Activated T-helper 1 cell treated with anti-CD3 and anti-CD28 coated beads, Interleukin-12 subunit alpha, Interleukin-12 subunit beta, Interleukin-2, Interleukin-4 antibody, amounts not matched to agents 30 ng/mL and 10 ng/mL and 1 ng/mL, durations not matched to agents 14 hours and 24 hours and 36 hours (primary cell): ENCODE measurements around the gene ZNF205. TPM values are rescaled to one million over a fixed set of nuclear protein-coding genes. Genes with fewer than 3 reads are reported as not detected.

Source experiments
- DNase-seq: peaks from one replicate; pipeline ENCODE4 v3.0.0; 2021; ENCODE audit warnings: low spot score
- H3K27ac Mint-ChIP-seq: one replicate; pipeline ENCODE4 v1.8.0; 2021; ENCODE audit warnings: mild to moderate bottlenecking, mixed read lengths
- H3K27me3 Mint-ChIP-seq: one replicate; pipeline ENCODE4 v1.8.0; 2022; ENCODE audit warnings: mild to moderate bottlenecking, moderate library complexity, mixed read lengths; ENCODE audit not compliant: insufficient read depth
- H3K36me3 Mint-ChIP-seq: one replicate; pipeline ENCODE4 v1.8.0; 2021; ENCODE audit warnings: low read depth, mixed read lengths
- H3K4me1 Mint-ChIP-seq: one replicate; pipeline ENCODE4 v1.8.0; 2021; ENCODE audit warnings: low read depth, mixed read lengths
- H3K4me3 Mint-ChIP-seq: one replicate; pipeline ENCODE4 v1.8.0; 2021; ENCODE audit warnings: mild to moderate bottlenecking, moderate library complexity, mixed read lengths
- H3K9me3 Mint-ChIP-seq: one replicate; pipeline ENCODE4 v1.8.0; 2021; ENCODE audit warnings: mixed read lengths
- intact Hi-C: fragments of 100-400 bp; cut with micrococcal nuclease; formaldehyde crosslinking; loops from one replicate; pipeline ENCODE4 v1.15.1; 2024
- total RNA-seq: library from RNA; stranded (reverse); gene quantifications from 2 replicates; pipeline ENCODE4 v1.2.3, GENCODE V29; 2022

ZNF205 gene
- total RNA-seq, 1 donor from 2014 or later: 0.39 TPM

DNA sequence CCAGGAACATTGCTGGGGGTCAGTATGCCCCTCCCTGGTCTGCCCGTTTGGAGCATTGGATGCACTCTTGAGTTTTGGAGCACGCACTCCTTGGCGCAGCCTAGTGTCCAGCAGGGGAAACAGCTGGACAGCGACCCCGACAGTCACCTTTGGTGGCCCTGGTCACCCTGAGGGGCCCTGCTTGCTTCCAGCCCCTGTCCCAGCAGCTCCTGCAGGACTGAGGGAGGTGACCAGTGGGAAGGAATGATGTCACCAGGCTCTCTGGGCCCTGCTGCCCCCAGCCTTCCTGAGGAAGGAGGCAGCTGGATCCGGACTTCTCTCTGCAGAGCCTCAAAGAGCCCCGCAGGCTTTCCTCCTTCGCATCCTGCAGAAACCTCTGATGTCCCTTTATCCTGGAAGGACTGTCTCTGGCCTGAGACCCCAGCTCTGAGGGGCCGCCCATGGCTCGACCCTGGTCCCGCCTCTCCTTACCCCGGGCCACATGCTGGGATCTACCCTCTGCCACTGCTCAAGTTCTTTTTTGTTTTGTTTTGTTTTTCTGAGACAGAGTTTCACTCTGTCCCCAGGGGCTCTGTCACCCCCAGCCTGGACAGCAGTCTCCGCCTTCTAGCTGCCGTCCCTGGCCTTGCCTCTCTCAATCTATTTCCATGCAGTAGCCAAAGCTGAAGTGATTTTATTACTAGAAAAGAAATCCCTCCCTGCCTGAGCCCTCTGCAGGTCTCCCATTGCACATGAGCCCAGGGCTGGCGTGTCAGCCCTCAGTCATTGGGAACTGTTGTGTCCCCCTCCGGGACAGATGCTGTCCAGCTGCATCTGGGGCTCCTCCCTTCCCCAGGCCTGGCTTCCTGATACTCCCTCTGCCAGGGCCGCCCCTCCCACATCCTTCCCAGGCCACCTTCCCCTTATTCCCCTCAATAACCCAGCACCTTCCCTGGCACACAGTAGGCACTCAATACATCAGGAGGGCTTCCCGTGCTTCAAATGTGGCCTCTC lies 24.8 kb upstream of the ZNF205 start:
- Mint-ChIP-seq H3K9me3 (no peaks in the 10 kb centered on the region), H3K27ac (peak overlapping the region; percentile 73), H3K4me3 (peak overlapping the region; percentile 72), H3K4me1 (peaks cover 47% of the 10 kb centered on the region), H3K36me3 (peaks cover 4% of the 10 kb centered on the region), H3K27me3 (no peaks in the 10 kb centered on the region)
- no peak for DNase-seq
- intact Hi-C loops: loop anchor here (1.0 kb wide), 1 partner anchor 9 kb away; no protein-coding TSS in a partner anchor

DNA sequence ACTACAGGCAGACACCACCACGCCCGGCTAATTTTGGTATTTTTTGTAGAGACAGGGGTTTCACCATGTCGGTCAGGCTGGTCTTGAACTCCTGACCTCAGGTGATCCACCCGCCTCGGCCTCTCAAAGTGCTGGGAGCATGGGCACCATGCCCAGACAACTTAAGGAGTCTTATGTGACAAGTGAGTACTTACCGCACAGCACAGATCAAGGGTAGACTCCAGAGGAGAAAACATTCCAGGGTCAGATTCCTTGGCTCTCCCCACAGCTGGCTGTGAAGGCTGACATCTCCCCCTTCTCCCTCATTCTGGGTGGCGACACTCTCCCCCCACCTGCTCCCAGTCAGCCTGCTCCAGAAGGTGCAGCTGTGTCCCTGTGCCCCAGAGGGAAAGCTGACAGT lies 23.9 kb upstream of the ZNF205 start:
- H3K4me3 Mint-ChIP-seq: peak overlapping the region; percentile 39
- intact Hi-C loops: no loop called here
- H3K27me3 Mint-ChIP-seq: no peaks in the 10 kb centered on the region
- DNase-seq: no peak
- peaks cover 47% of the 10 kb centered on the region for H3K4me1 Mint-ChIP-seq
- H3K27ac Mint-ChIP-seq: peak overlapping the region; percentile 25
- H3K36me3 Mint-ChIP-seq: peaks cover 2% of the 10 kb centered on the region
- no peaks in the 10 kb centered on the region for H3K9me3 Mint-ChIP-seq

DNA sequence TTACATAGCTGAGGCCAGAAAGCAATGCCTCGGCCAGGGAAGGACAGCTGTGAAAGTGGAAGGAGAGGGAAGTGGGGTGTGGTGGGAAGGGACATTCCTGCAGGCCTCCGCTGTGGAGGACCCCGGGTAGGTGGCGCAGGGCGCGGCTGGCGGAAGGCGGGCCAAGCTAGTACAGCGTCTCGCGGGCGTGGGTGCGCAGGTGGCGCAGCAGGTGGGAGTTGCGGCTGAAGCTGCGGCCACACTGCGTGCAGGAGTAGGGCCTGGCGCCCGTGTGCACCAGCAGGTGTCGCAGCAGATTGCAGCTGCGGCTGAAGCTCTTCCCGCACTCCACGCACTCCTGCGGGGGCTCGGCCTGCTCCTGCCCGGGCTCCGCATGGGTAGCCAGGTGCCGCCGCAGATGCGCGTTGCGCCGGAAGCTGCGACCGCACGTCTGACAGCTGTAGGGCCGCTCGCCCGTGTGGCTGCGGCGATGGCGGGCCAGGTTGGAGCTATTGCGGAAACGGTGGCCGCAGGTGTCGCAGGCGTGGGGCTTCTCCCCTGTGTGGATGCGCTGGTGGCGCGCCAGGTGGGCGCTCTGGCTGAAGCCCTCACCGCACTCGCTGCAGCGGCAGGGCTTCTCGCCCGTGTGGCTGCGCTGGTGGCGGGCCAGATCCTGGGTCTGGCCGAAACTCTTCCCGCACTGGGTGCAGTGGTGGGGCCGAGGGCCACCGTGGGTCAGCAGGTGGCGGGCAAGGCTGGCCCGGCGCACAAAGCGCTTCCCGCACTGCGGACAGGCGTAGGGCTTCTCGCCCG lies 23.3 kb upstream of the ZNF205 start:
- no peaks in the 10 kb centered on the region for H3K27me3 Mint-ChIP-seq
- H3K4me1 Mint-ChIP-seq: peaks cover 44% of the 10 kb centered on the region
- H3K9me3 Mint-ChIP-seq: no peaks in the 10 kb centered on the region
- H3K36me3 Mint-ChIP-seq: no peaks in the 10 kb centered on the region
- no peak for DNase-seq
- H3K27ac Mint-ChIP-seq: no peak overlapping the region
- no peak overlapping the region for H3K4me3 Mint-ChIP-seq
- intact Hi-C loops: no loop called here

DNA sequence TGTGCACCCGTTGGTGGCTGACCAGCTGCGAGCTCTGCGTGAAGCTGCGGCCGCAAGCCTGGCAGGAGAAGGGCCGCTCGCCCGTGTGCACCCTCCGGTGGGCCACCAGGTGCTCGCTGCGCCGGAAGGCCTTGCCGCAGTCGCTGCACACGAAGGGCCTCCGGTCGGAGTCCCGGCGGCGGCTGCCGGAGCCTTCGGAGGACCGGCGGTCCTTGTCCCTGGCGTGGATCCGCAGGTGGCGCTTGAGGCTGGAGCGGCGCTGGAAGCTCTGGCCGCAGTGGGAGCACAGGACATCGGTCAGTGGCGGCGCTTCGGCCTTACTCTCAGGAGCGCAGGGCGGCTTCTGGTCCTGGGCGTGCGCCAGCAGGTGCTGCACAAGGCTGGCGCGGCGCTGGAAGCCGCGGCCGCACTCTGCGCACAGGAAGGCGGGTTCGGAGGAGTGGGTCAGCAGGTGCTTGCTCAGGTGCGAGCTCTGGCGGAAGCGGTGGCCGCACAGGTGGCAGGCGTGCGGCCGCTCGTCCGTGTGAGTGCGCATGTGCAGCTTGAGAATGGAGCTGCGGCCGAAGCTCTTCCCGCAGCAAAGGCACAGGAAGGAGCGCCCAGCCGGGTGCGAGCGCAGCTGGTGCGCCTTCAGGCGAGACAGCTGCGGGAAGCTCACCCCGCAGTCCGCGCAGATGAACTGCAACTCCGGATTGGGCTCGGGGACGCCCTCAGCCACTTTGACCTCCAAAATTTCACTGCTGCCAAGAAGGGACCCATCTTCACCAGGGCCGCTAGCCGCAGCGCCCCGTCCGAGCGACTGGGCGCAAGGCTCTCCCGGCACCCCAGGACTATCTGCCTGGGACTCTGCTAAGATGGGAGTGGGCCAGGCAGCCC lies 22.4 kb upstream of the ZNF205 start:
- intact Hi-C loops: no loop called here
- Mint-ChIP-seq H3K4me1 (peaks cover 43% of the 10 kb centered on the region), H3K4me3 (no peak overlapping the region), H3K36me3 (no peaks in the 10 kb centered on the region), H3K9me3 (no peaks in the 10 kb centered on the region), H3K27me3 (no peaks in the 10 kb centered on the region), H3K27ac (no peak overlapping the region)
- no peak for DNase-seq

DNA sequence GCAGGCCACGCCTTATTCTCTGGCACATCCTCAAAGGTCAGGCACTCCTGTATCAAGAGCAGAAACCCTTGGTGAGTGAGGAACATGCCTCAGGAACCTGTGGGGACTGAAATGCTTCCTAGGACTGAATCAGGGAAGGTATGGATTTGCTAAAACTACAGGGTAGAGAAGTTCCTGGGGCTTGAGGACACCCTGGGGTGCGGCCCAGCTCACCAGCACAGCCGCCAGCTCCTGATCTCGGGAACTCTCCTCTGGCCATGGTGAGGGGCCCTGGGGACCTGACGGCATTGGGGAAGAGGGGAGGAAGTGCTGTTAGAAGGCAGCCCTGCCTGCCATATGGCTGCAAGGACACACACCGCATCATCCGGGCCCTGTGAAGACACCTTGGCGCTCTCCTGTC lies 20.8 kb upstream of the ZNF205 start:
- no peak overlapping the region for H3K4me3 Mint-ChIP-seq

DNA sequence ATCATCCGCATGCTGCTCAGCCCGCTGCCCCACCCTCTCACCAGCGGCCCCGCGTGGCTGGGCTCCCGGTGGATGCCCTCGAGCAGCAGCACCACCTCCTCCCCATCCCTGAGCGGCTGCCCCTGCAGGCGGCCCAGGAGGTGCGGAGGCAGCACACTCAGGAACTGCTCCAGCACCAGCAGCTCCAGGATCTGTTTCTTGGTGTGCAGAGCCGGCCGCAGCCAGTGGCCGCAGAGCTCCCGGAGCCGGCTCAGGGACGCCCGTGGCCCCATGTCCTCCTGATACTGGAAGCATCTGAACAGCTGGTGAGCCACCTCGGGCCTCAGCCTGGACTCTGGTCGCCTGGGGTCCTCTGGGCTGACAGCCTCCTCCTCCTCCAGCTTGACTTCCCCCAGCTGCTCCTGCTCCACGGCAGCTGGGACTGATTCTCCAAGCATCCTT lies 19.9 kb upstream of the ZNF205 start:
- peaks cover 37% of the 10 kb centered on the region for H3K4me1 Mint-ChIP-seq
- no peak overlapping the region for H3K4me3 Mint-ChIP-seq
- no peak overlapping the region for H3K27ac Mint-ChIP-seq
- H3K9me3 Mint-ChIP-seq: no peaks in the 10 kb centered on the region
- intact Hi-C loops: no loop called here
- no peak for DNase-seq
- no peaks in the 10 kb centered on the region for H3K27me3 Mint-ChIP-seq
- no peaks in the 10 kb centered on the region for H3K36me3 Mint-ChIP-seq

More for the DNA sequence above, 20.8 kb upstream of the ZNF205 start:
- intact Hi-C loops: no loop called here
- no peaks in the 10 kb centered on the region for H3K36me3 Mint-ChIP-seq
- H3K27ac Mint-ChIP-seq: peak overlapping the region; percentile 50
- H3K27me3 Mint-ChIP-seq: no peaks in the 10 kb centered on the region
- H3K9me3 Mint-ChIP-seq: no peaks in the 10 kb centered on the region
- DNase-seq: no peak
- peaks cover 39% of the 10 kb centered on the region for H3K4me1 Mint-ChIP-seq

DNA sequence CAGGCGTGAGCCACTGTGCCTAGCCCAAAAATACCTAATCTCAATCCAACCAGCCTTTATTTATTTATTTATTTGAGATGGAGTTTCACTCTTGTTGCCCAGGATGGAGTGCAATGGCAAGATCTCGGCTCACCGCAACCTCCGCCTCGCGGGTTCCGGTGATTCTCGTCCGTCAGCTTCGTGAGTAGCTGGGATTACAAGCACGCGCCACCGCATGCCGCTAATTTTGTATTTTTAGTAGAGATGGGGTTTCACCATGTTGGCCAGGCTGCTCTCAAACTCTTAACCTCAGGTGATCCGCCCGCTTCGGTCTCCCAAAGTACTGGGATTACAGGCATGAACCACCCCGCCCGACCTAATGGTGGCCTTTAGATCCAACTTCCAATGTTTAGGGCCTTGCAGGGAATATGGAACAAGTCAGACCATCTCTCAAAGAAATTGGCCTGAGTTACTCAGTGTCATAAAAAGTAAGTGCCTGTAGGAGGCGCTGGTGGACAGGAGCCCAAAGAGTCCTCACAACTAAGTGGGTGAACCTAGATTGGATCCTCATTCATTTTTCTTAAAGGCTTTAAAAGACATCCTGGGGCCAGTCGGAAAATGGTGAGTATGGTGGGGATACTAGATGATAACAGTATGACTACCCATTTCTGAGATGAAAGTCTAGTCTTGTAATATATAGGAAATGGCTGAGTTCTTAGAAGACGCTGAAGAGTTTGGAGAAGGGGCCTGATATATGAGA lies 17.9 kb upstream of the ZNF205 start:
- peaks cover 25% of the 10 kb centered on the region for H3K4me1 Mint-ChIP-seq
- intact Hi-C loops: loop anchor here (1.0 kb wide), 2 partner anchors 35 to 72 kb away; no protein-coding TSS in a partner anchor
- no peak for DNase-seq
- H3K4me3 Mint-ChIP-seq: peak overlapping the region; percentile 1
- no peaks in the 10 kb centered on the region for H3K27me3 Mint-ChIP-seq
- H3K36me3 Mint-ChIP-seq: no peaks in the 10 kb centered on the region
- H3K9me3 Mint-ChIP-seq: no peaks in the 10 kb centered on the region
- peak overlapping the region; percentile 67 for H3K27ac Mint-ChIP-seq

DNA sequence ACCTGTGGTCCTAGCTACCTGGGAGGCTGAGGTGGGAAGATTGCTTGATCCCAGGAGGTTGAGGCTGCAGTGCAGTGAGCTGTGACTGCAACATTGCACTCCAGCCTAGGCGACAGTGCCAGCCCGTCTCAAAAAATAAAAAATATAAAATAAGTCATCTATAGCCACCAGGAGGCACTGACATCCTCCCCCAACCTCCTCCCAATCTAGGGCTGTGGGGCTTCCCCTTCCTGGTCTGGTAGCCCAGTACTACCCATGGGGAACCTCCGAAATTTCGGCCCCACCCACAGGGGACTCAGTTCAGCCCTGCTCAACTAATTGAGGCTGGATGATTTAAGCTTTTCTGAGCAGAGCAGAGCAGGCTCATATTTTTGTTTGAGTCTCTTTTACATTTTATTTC lies 16.5 kb upstream of the ZNF205 start:
- peak overlapping the region; percentile 39 for H3K4me3 Mint-ChIP-seq
- no peak overlapping the region for H3K27ac Mint-ChIP-seq

DNA sequence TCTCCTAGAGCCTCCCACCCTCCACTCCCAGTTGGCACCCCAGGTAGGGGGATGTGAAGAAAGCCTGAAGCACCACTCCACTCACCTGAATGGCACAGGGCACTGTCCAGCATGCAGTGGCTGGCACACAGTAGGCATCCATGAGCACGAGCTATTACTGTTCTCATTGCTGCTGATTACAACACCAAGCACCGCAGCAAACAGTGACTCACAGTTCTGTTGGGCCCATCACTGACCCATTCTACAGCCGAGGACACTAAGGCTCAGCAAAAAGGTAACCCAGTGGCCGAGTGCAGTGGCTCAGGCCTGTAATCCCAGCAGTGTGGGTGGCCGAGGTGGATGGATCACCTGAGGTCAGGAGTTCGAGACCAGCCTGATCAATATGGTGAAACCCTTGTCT lies 16.0 kb upstream of the ZNF205 start:
- Mint-ChIP-seq H3K27ac (no peak overlapping the region), H3K27me3 (no peaks in the 10 kb centered on the region), H3K36me3 (no peaks in the 10 kb centered on the region), H3K4me3 (no peak overlapping the region), H3K9me3 (no peaks in the 10 kb centered on the region), H3K4me1 (peaks cover 33% of the 10 kb centered on the region)
- intact Hi-C loops: loop anchor here (1.0 kb wide), 3 partner anchors 9 to 37 kb away; no protein-coding TSS in a partner anchor
- DNase-seq: no peak

More for the DNA sequence above, 16.5 kb upstream of the ZNF205 start:
- Mint-ChIP-seq H3K4me1 (peaks cover 33% of the 10 kb centered on the region), H3K9me3 (no peaks in the 10 kb centered on the region), H3K36me3 (no peaks in the 10 kb centered on the region), H3K27me3 (no peaks in the 10 kb centered on the region)
- DNase-seq: peak; percentile 57
- intact Hi-C loops: loop anchor here (1.0 kb wide), 3 partner anchors 9 to 37 kb away; no protein-coding TSS in a partner anchor

DNA sequence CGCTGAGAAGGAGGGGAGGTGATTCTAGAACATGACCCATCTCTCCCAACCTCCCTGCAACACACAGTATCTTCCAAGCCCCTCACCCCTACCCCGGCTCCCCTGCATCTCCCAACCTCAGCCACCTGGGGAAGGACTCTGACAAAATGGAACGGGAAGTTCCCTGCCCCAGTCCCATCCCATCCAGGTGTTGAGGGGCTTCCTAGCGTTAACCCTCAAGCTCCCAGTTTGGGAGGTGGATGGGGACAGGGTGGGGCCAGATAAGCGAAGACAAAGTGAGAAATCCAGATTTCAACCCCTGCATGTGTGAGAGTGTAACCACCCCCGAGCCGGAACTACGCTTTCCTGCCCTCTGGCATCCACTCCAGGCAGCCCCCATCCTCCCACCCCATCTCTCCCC lies 15.1 kb upstream of the ZNF205 start:
- Mint-ChIP-seq H3K27ac (no peak overlapping the region), H3K4me1 (peaks cover 38% of the 10 kb centered on the region), H3K36me3 (no peaks in the 10 kb centered on the region), H3K4me3 (no peak overlapping the region), H3K9me3 (no peaks in the 10 kb centered on the region), H3K27me3 (no peaks in the 10 kb centered on the region)
- intact Hi-C loops: no loop called here
- DNase-seq: no peak

DNA sequence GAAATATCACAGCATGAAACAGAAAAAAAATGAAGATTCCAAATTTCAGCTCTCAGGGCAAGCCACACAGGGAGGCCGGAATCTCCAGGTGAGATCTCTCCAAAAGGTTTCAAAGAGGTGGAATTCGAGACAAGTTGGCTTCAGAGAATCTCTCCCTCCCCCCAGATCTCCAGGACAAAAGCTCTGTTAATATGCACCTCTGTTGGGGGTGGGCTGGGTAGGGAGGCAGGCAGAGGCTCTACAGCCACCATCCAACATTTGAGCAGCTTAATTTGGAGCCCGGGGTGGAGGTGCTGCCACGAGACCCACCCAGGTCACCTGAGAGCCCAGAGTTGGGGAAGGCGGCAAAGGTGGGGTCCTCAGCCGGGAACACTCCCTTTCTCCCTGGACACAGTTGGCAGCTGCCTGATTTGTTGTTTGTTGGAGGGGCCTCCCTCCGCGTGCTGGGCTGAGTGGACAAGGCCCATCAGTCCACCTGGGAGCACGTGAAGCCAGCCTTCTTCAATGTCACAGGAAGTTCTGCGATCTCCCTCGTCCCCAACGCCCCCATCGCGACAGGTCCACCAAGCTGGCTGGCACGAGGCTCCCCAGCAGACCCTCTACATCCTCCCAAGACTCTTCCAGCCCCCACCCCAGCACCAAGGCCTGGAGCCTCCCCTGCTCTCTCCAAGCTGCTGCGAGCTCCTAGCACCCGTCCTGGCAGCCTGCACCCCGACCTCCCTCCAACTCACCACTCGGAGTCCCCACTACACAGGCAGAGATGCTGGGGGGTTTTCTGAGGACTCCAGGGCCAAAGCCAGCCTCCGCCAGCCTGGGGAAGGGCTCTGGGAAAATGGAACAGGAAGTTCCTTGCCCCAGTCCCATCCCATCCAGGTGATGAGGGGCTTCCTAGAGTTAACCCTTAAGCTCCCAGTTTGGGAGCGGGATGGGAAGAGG lies 13.7 kb upstream of the ZNF205 start, which contains the start of gene ZSCAN10:
TSS of gene ZSCAN10 (minus strand) at position 836 of the 936 bp plus-strand sequence. CDS start 6,357 bp downstream, outside the sequence.
- intact Hi-C loops: no loop called here
- H3K9me3 Mint-ChIP-seq: no peaks in the 10 kb centered on the region
- H3K36me3 Mint-ChIP-seq: no peaks in the 10 kb centered on the region
- no peak for DNase-seq
- peak within 1 kb of the TSS; percentile 69 for H3K4me3 Mint-ChIP-seq
- H3K27ac Mint-ChIP-seq: peak within 1 kb of the TSS; percentile 78
- H3K4me1 Mint-ChIP-seq: peaks cover 39% of the 10 kb centered on the region
- H3K27me3 Mint-ChIP-seq: no peaks in the 10 kb centered on the region
